Body of pancreas (tissue), 4 donors: ENCODE measurements around the gene MAP3K7CL. TPM values are rescaled to one million over a fixed set of nuclear protein-coding genes. Genes with fewer than 3 reads are reported as not detected.

ENCODE experiments used
- ATAC-seq: fragments of 150-250 bp; one replicate; pipeline ENCODE4 v1.9.1; 2016
- DNase-seq, 4 donors: peaks; one replicate each; pipeline ENCODE4 v3.0.0-alpha.2; 2019
- H3K27ac ChIP-seq, 4 donors: fragments of 200-600 bp; sonication (generic); 1 replicate in 3 of 4; 2 replicates in 1 of 4; pipeline versions ENCODE4 v1.5.1 to v1.6.1; 2016 to 2019; ENCODE audit warnings: mild to moderate bottlenecking in 1 of 4, mixed read lengths in 1 of 4, moderate library complexity in 1 of 4
- H3K27me3 ChIP-seq, 2 donors: fragments of 200-600 bp; sonication (generic); one replicate each; pipeline ENCODE4 v1.6.0; 2016; ENCODE audit warnings: mild to moderate bottlenecking in 1 of 2
- H3K36me3 ChIP-seq, 2 donors: fragments of 200-600 bp; sonication (generic); replicated peaks in 1 of 2; 2 replicates each; pipeline ENCODE4 v1.5.1; 2016; ENCODE audit warnings: low read depth in 2 of 2; ENCODE audit not compliant: insufficient read depth in 1 of 2
- H3K4me1 ChIP-seq: fragments of 200-600 bp; sonication (generic); one replicate; pipeline ENCODE4 v1.6.0; 2016
- H3K4me3 ChIP-seq, 2 donors: fragments of 200-600 bp; sonication (generic); 1 replicate in 1 of 2; 2 replicates in 1 of 2; pipeline ENCODE4 v1.5.1; 2016 to 2019
- H3K9me3 ChIP-seq, 3 donors: fragments of 200-600 bp; sonication (generic); 1 replicate in 2 of 3; 2 replicates in 1 of 3; pipeline ENCODE4 v1.5.1; 2016
- CTCF ChIP-seq, 7 experiments: fragments of 450-650 bp in 4 of 7; fragments of 200-600 bp in 3 of 7; sonication (generic) in 3 of 7; IDR thresholded peaks; one replicate each; pipeline ENCODE4 v1.5.1; 2016 to 2019; ENCODE audit warnings: antibody characterized with exemption in 7 of 7
- POLR2A ChIP-seq, 3 donors: fragments of 450-650 bp; IDR thresholded peaks; one replicate each; pipeline ENCODE4 v1.6.1; 2016; ENCODE audit warnings: antibody characterized with exemption in 3 of 3, mild to moderate bottlenecking in 2 of 3
- WGBS, 2 donors: methylation state at CpG; one replicate each; pipeline ENCODE4 v1.1.5; 2017; 5-methylcytosine and 5-hydroxymethylcytosine counted together
- intact Hi-C: fragments of 100-400 bp; cut with DNase I; formaldehyde crosslinking; loops from one replicate; pipeline ENCODE4 v1.15.1; 2023
- total RNA-seq, 2 donors: library from RNA; depleted of rRNA; stranded (reverse); fragments of >200 nt; gene quantifications; one replicate each; pipeline ENCODE4 v1.1.0, GENCODE V29; 2016

The MAP3K7CL gene
- total RNA-seq, 2 donors from 2014 or later: 5.2 to 12.5 TPM

- H3K9me3 ChIP-seq: no peaks in the 10 kb centered on the region
- H3K27me3 ChIP-seq: no peaks in the 10 kb centered on the region
- H3K27ac ChIP-seq: no peak overlapping the region
- WGBS, 2 donors: 93 to 97% methylated on average over 5 to 7 of the region's 7 CpGs
- H3K4me1 ChIP-seq: peaks cover 12% of the 10 kb centered on the region
- TF ChIP-seq CTCF (IDR thresholded peaks at IDR 0.05) (no peak), POLR2A (IDR thresholded peaks at IDR 0.05) (no peak)
- H3K36me3 ChIP-seq: no peaks in the 10 kb centered on the region
- DNase-seq (no peak), ATAC-seq (no peak)
- H3K4me3 ChIP-seq: no peak overlapping the region
- intact Hi-C loops: no loop called here
Observed at GRCh38 chr21:29212446-29212845, 82.0 kb downstream of the MAP3K7CL start.

- TF ChIP-seq CTCF (IDR thresholded peaks at IDR 0.05) (no peak), POLR2A (IDR thresholded peaks at IDR 0.05) (no peak)
- DNase-seq (no peak), ATAC-seq (no peak)
- Histone ChIP-seq H3K27ac (no peak overlapping the region), H3K36me3 (no peaks in the 10 kb centered on the region), H3K4me1 (peaks cover 20% of the 10 kb centered on the region), H3K4me3 (no peak overlapping the region), H3K27me3 (no peaks in the 10 kb centered on the region), H3K9me3 (no peaks in the 10 kb centered on the region)
- WGBS, 2 donors: 87 to 95% methylated on average over 2 of the region's 2 CpGs
- intact Hi-C loops: no loop called here
Observed at GRCh38 chr21:29213513-29214385, 83.3 kb downstream of the MAP3K7CL start.

- Histone ChIP-seq H3K4me1 (peaks cover 34% of the 10 kb centered on the region), H3K27ac (peak overlapping the region; percentile 7 to 47 (median 26)), H3K36me3 (no peaks in the 10 kb centered on the region), H3K9me3 (no peaks in the 10 kb centered on the region), H3K27me3 (no peaks in the 10 kb centered on the region), H3K4me3 (no peak overlapping the region)
- peak in 2 of 4 donors; percentile 27 to 38 for DNase-seq
- TF ChIP-seq POLR2A (IDR thresholded peaks at IDR 0.05) (no peak), CTCF (IDR thresholded peaks at IDR 0.05) (no peak)
- intact Hi-C loops: no loop called here
- peak; percentile 47 for ATAC-seq
- 26 to 30% methylated on average over 2 of the region's 2 CpGs for WGBS, 2 donors
Observed at GRCh38 chr21:29215709-29216108, 85.3 kb downstream of the MAP3K7CL start.

GRCh38 chr21:29217818-29218291 is 87.4 kb downstream of the MAP3K7CL start:
- intact Hi-C loops: no loop called here
- Histone ChIP-seq H3K9me3 (no peaks in the 10 kb centered on the region), H3K36me3 (no peaks in the 10 kb centered on the region), H3K27me3 (no peaks in the 10 kb centered on the region), H3K4me1 (peaks cover 45% of the 10 kb centered on the region), H3K27ac (peak overlapping the region in 2 of 4 donors; percentile 79 to 82), H3K4me3 (no peak overlapping the region)
- no peak for TF ChIP-seq CTCF (IDR thresholded peaks at IDR 0.05)
- TF ChIP-seq POLR2A (IDR thresholded peaks at IDR 0.05): no peak
- DNase-seq: no peak
- 69 to 86% methylated on average over 4 of the region's 4 CpGs for WGBS, 2 donors
- no peak for ATAC-seq
